HL-60 (cell line): ENCODE measurements around the gene AZIN2.

Experiments
- DNase-seq, 2 experiments: peaks; one replicate each; pipeline ENCODE4 v3.0.0-alpha.2; 2010 to 2020; ENCODE audit warnings: low read depth in 1 of 2, low spot score in 1 of 2
- H3K27ac ChIP-seq: fragments of 250-450 bp; sonication (Bioruptor Pico); replicated peaks from 2 replicates; pipeline ENCODE4 v1.5.1; 2020; ENCODE audit warnings: mild to moderate bottlenecking, moderate library complexity
- H3K27me3 ChIP-seq: fragments of 250-450 bp; sonication (Bioruptor Pico); 2 replicates; pipeline ENCODE4 v1.5.1; 2021; ENCODE audit warnings: mild to moderate bottlenecking, moderate library complexity; ENCODE audit not compliant: insufficient read depth, poor library complexity, severe bottlenecking
- H3K4me3 ChIP-seq: replicated peaks from 2 replicates; pipeline ENCODE4 v1.5.1; 2011; ENCODE audit warnings: mild to moderate bottlenecking, control low read depth, low read length; ENCODE audit not compliant: insufficient read depth
- GABPA ChIP-seq: IDR thresholded peaks from 2 replicates; pipeline ENCODE4 v1.6.1; 2012; ENCODE audit warnings: low read depth
- POLR2AphosphoS5 ChIP-seq: IDR thresholded peaks from 2 replicates; pipeline ENCODE4 v1.6.1; 2012; ENCODE audit warnings: low read depth
- SPI1 ChIP-seq: IDR thresholded peaks from 2 replicates; pipeline ENCODE4 v1.6.1; 2012; ENCODE audit warnings: low read depth, mild to moderate bottlenecking, borderline replicate concordance
- TF ChIP-seq, protein P1 (sequence below): IDR thresholded peaks from one replicate; pipeline ENCODE4 v1.5.1; 2011; ENCODE audit warnings: low read length, control low read depth, inconsistent platforms; ENCODE audit not compliant: insufficient read depth
- TF ChIP-seq, protein P2 (sequence below): IDR thresholded peaks from 2 replicates; pipeline ENCODE4 v1.6.1; 2012; ENCODE audit warnings: low read depth; ENCODE audit not compliant: insufficient replicate concordance

AZIN2 gene

DNA sequence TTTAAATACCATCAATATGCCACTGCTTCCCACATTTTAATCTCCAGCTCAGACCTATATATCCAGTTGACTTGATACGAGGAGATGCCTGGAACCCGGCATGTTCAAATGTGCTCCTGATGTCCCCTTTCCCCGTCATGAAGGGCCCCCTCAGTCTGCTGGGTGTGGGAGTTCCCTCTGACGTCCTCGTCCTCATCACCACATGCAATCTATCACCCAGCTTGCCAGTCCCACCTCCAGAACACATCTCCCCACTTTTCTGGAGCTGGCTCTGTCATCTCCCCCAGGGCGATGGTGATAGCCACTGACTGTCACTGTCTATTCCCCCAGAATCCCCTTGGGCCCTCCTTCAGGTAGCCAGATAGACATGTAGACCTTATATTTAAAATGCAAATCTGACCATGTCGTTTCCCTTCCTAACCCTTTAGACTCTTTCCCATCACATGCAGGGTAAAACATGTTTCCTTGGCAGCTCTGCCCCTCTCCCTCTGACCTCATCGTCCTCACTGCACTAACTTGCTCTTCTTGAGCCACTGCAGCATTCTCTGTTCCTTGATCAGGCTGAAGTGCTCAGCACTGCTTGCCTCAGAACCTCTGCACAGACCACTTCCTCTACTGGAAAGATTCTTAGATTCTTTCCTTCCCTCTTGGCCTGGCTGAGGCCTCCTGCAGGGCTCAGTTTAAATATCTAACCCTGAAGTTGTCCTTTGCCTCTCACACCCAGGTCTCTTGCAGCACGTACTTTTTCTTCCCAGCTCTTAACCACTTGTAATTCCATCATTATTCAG, 7.4 kb downstream of the AZIN2 start:
- no peak overlapping the region for H3K27ac ChIP-seq
- TF ChIP-seq GABPA: no peak
- peak; percentile 90 for TF ChIP-seq SPI1
- peak; percentile 46; the same call in 1 of the 2 replicates for TF ChIP-seq POLR2AphosphoS5
- H3K27me3 ChIP-seq: no peaks in the 10 kb centered on the region
- DNase-seq: peak in 1 of 2 experiments; percentile 69
- H3K4me3 ChIP-seq: no peak overlapping the region

DNA sequence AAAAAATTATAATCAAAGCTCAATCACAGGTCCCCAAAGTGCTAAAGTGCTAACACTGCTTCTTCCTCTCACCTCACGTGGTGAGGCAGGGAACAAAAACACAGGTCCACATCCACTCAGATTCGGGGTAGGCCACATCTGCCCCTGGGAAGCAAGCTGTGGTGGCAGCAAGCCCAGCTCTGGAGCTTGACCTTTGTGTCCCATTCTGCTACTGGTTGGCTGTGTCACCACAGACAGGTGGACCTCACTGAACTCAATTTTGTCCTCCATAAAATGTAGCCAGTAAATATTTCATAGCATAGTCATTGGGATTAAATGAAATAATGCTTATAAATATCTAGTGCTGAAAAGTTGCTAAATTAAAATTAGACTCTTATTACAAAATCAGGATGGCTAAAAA, 8.5 kb downstream of the AZIN2 start:
- TF ChIP-seq GABPA (no peak), POLR2AphosphoS5 (no peak), SPI1 (no peak)
- TF ChIP-seq, protein P1, sequence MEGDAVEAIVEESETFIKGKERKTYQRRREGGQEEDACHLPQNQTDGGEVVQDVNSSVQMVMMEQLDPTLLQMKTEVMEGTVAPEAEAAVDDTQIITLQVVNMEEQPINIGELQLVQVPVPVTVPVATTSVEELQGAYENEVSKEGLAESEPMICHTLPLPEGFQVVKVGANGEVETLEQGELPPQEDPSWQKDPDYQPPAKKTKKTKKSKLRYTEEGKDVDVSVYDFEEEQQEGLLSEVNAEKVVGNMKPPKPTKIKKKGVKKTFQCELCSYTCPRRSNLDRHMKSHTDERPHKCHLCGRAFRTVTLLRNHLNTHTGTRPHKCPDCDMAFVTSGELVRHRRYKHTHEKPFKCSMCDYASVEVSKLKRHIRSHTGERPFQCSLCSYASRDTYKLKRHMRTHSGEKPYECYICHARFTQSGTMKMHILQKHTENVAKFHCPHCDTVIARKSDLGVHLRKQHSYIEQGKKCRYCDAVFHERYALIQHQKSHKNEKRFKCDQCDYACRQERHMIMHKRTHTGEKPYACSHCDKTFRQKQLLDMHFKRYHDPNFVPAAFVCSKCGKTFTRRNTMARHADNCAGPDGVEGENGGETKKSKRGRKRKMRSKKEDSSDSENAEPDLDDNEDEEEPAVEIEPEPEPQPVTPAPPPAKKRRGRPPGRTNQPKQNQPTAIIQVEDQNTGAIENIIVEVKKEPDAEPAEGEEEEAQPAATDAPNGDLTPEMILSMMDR: no peak
- TF ChIP-seq, protein P2, sequence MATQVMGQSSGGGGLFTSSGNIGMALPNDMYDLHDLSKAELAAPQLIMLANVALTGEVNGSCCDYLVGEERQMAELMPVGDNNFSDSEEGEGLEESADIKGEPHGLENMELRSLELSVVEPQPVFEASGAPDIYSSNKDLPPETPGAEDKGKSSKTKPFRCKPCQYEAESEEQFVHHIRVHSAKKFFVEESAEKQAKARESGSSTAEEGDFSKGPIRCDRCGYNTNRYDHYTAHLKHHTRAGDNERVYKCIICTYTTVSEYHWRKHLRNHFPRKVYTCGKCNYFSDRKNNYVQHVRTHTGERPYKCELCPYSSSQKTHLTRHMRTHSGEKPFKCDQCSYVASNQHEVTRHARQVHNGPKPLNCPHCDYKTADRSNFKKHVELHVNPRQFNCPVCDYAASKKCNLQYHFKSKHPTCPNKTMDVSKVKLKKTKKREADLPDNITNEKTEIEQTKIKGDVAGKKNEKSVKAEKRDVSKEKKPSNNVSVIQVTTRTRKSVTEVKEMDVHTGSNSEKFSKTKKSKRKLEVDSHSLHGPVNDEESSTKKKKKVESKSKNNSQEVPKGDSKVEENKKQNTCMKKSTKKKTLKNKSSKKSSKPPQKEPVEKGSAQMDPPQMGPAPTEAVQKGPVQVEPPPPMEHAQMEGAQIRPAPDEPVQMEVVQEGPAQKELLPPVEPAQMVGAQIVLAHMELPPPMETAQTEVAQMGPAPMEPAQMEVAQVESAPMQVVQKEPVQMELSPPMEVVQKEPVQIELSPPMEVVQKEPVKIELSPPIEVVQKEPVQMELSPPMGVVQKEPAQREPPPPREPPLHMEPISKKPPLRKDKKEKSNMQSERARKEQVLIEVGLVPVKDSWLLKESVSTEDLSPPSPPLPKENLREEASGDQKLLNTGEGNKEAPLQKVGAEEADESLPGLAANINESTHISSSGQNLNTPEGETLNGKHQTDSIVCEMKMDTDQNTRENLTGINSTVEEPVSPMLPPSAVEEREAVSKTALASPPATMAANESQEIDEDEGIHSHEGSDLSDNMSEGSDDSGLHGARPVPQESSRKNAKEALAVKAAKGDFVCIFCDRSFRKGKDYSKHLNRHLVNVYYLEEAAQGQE: no peak
- DNase-seq: no peak
- Histone ChIP-seq H3K4me3 (no peak overlapping the region), H3K27ac (no peak overlapping the region), H3K27me3 (no peaks in the 10 kb centered on the region)

DNA sequence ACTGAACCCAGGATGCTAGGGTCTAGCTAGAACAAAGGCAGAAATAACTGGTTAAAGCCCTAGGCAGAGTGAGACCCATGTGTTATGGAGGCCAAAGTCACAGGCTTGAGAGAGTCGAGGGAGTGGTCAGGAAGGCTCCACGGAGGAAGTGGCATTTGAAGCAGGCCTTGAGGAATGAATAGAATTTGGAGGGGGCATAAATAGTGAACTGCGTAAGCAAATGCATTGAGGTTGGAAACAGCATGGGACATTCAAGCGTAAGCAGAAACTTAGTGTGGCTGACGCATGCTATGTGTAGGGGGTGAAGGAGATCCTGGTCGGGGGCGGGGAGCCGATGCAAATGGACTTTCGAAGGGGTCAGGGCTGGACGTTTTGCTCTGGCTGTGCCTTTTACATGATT, 11.5 kb downstream of the AZIN2 start:
- TF ChIP-seq, protein P2: no peak
- Histone ChIP-seq H3K4me3 (no peak overlapping the region), H3K27ac (no peak overlapping the region), H3K27me3 (no peaks in the 10 kb centered on the region)
- no peak for DNase-seq

DNA sequence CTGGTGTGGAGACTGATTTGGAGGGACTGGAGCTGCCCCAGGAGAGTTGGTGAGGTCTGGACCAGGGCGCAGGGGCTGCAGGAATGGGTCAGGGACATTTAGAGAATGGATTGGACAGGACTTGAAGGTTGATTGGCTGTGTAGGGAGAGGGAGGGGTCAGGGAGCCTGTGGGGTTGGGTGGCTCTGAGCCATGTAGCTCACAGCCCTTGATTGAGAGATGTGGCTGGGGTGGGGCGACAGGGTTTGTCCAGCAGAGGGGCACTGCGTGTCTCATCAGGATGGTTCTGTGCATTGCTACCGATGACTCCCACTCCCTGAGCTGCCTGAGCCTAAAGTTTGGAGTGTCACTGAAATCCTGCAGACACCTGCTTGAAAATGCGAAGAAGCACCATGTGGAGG, 12.1 kb downstream of the AZIN2 start:
- Histone ChIP-seq H3K4me3 (no peak overlapping the region), H3K27me3 (no peaks in the 10 kb centered on the region), H3K27ac (no peak overlapping the region)
- TF ChIP-seq SPI1 (no peak), POLR2AphosphoS5 (no peak), GABPA (no peak)
- TF ChIP-seq, protein P1: no peak
- TF ChIP-seq, protein P2: no peak
- no peak for DNase-seq
